ENCODE data around the gene PPA1. TPM values are rescaled to one million over a fixed set of nuclear protein-coding genes. Genes with fewer than 3 reads are reported as not detected.

Gene PPA1
- total RNA-seq, 1 experiment from 2014 or later, result 234 TPM

GRCh38 chr10:70206762-70207161 is 26.5 kb downstream of the PPA1 start (continued):
- no peak for TF ChIP-seq JUND (IDR thresholded peaks at IDR 0.05)
- no peak for TF ChIP-seq ZNF274 (IDR thresholded peaks at IDR 0.05; ENCODE audit: low read depth, low read length)
- TF ChIP-seq EGR1 (IDR thresholded peaks at IDR 0.05; ENCODE audit: low read depth), result no peak
- TF ChIP-seq TCF7L2 (IDR thresholded peaks at IDR 0.05; ENCODE audit: borderline replicate concordance, extremely low read depth, insufficient read depth, insufficient read length), result no peak
- no peak for TF ChIP-seq RAD21 (IDR thresholded peaks at IDR 0.05; ENCODE audit: low read depth)
- TF ChIP-seq POLR2A (IDR thresholded peaks at IDR 0.05; ENCODE audit: borderline replicate concordance, extremely low read depth, insufficient read depth, insufficient read length), result no peak
- TF ChIP-seq, protein P1, sequence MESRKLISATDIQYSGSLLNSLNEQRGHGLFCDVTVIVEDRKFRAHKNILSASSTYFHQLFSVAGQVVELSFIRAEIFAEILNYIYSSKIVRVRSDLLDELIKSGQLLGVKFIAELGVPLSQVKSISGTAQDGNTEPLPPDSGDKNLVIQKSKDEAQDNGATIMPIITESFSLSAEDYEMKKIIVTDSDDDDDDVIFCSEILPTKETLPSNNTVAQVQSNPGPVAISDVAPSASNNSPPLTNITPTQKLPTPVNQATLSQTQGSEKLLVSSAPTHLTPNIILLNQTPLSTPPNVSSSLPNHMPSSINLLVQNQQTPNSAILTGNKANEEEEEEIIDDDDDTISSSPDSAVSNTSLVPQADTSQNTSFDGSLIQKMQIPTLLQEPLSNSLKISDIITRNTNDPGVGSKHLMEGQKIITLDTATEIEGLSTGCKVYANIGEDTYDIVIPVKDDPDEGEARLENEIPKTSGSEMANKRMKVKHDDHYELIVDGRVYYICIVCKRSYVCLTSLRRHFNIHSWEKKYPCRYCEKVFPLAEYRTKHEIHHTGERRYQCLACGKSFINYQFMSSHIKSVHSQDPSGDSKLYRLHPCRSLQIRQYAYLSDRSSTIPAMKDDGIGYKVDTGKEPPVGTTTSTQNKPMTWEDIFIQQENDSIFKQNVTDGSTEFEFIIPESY (IDR thresholded peaks at IDR 0.05; ENCODE audit: extremely low read depth, insufficient replicate concordance, low read length), result no peak
- no peak for TF ChIP-seq SRF (IDR thresholded peaks at IDR 0.05; ENCODE audit: low read depth)
- TF ChIP-seq FOSL1 (IDR thresholded peaks at IDR 0.05; ENCODE audit: low read depth), result no peak
- TF ChIP-seq SIN3A (IDR thresholded peaks at IDR 0.05; ENCODE audit: low read depth), result no peak

- TF ChIP-seq EZH2 (IDR thresholded peaks at IDR 0.05) (no peak), TCF7L2 (IDR thresholded peaks at IDR 0.05; ENCODE audit: borderline replicate concordance, extremely low read depth, insufficient read depth, insufficient read length) (no peak), EGR1 (IDR thresholded peaks at IDR 0.05; ENCODE audit: low read depth) (no peak), POLR2A (IDR thresholded peaks at IDR 0.05; ENCODE audit: borderline replicate concordance, extremely low read depth, insufficient read depth, insufficient read length) (no peak), SIN3A (IDR thresholded peaks at IDR 0.05; ENCODE audit: low read depth) (no peak), SP1 (IDR thresholded peaks at IDR 0.05; ENCODE audit: low read depth) (no peak), ELF1 (IDR thresholded peaks at IDR 0.05; ENCODE audit: borderline replicate concordance, low read depth) (no peak), SRF (IDR thresholded peaks at IDR 0.05; ENCODE audit: low read depth) (no peak), RAD21 (IDR thresholded peaks at IDR 0.05; ENCODE audit: low read depth) (no peak), CBX3 (IDR thresholded peaks at IDR 0.05; ENCODE audit: low read depth) (no peak), ZFX (IDR thresholded peaks at IDR 0.05) (no peak), ZNF274 (IDR thresholded peaks at IDR 0.05; ENCODE audit: low read depth, low read length) (no peak), EZH2phosphoT487 (IDR thresholded peaks at IDR 0.05; ENCODE audit: borderline replicate concordance) (no peak), CTCF (IDR thresholded peaks at IDR 0.05 in 2 of 3, conservative IDR thresholded peaks at IDR 0.05 in 1 of 3; ENCODE audit: borderline replicate concordance in 1 of 3, insufficient read depth in 1 of 3, low read depth in 2 of 3, low read length in 2 of 3) (no peak)
- TF ChIP-seq, protein P2, sequence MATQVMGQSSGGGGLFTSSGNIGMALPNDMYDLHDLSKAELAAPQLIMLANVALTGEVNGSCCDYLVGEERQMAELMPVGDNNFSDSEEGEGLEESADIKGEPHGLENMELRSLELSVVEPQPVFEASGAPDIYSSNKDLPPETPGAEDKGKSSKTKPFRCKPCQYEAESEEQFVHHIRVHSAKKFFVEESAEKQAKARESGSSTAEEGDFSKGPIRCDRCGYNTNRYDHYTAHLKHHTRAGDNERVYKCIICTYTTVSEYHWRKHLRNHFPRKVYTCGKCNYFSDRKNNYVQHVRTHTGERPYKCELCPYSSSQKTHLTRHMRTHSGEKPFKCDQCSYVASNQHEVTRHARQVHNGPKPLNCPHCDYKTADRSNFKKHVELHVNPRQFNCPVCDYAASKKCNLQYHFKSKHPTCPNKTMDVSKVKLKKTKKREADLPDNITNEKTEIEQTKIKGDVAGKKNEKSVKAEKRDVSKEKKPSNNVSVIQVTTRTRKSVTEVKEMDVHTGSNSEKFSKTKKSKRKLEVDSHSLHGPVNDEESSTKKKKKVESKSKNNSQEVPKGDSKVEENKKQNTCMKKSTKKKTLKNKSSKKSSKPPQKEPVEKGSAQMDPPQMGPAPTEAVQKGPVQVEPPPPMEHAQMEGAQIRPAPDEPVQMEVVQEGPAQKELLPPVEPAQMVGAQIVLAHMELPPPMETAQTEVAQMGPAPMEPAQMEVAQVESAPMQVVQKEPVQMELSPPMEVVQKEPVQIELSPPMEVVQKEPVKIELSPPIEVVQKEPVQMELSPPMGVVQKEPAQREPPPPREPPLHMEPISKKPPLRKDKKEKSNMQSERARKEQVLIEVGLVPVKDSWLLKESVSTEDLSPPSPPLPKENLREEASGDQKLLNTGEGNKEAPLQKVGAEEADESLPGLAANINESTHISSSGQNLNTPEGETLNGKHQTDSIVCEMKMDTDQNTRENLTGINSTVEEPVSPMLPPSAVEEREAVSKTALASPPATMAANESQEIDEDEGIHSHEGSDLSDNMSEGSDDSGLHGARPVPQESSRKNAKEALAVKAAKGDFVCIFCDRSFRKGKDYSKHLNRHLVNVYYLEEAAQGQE (IDR thresholded peaks at IDR 0.05; ENCODE audit: low read depth), result no peak
- TF ChIP-seq, protein P3, sequence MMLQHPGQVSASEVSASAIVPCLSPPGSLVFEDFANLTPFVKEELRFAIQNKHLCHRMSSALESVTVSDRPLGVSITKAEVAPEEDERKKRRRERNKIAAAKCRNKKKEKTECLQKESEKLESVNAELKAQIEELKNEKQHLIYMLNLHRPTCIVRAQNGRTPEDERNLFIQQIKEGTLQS (IDR thresholded peaks at IDR 0.05), result no peak
- Histone ChIP-seq H3K36me3 (ENCODE audit: control insufficient read depth in 1 of 2, insufficient read depth in 2 of 2, low read length in 2 of 2) (peaks cover 32 to 68% of the 10 kb centered on the region in 2 experiments), H3K27me3 (ENCODE audit: insufficient read depth, low read length) (no peaks in the 10 kb centered on the region), H3K9me3 (ENCODE audit: control insufficient read depth in 1 of 2, insufficient read depth in 1 of 2, low read depth in 1 of 2, low read length in 2 of 2) (no peaks in the 10 kb centered on the region), H2AFZ (ENCODE audit: low read depth, low read length, poor library complexity, severe bottlenecking) (no peak overlapping the region), H3K27ac (ENCODE audit: low read depth, low read length) (no peak overlapping the region), H3K4me1 (ENCODE audit: control insufficient read depth in 1 of 2, insufficient read depth in 2 of 2, low read length in 2 of 2) (no peaks in the 10 kb centered on the region), H3K79me2 (ENCODE audit: insufficient read depth, low read length) (no peaks in the 10 kb centered on the region), H4K20me1 (ENCODE audit: insufficient read depth) (0 out of 2 replicates have a peak, but pooled peaks cover under 1% of the 10 kb centered on the region), H3K4me2 (ENCODE audit: low read length) (no peak overlapping the region), H3K4me3 (replicated peaks in 1 of 2; ENCODE audit: low read depth in 1 of 2, low read length in 2 of 2) (no peak overlapping the region), H3K9me2 (ENCODE audit: insufficient read depth) (no peaks in the 10 kb centered on the region), H3K9ac (ENCODE audit: low read length) (no peak overlapping the region)
- ChIA-PET RAD21 (ENCODE audit: low non-redundant PET in 1 of 2, low total read pairs in 2 of 2, uncharacterized antibody in 2 of 2, unreplicated experiment in 2 of 2) (no interaction called here), CTCF (no interaction called here), POLR2A (no interaction called here)
- no TSS peak for BruUV-seq (replicated peaks)
- DNase-seq (ENCODE audit: low read depth, low spot score) (no peak), ATAC-seq (no peak)
- intact Hi-C loops (cut with micrococcal nuclease), result no loop called here
These were observed 32.1 kb downstream of the PPA1 start for GRCh38 chr10:70201105-70201504.

Measured in HCT116 (cell line).